HEK293T (cell line): ENCODE results near the gene FBXL7.

Experiments
- BHLHE40 ChIP-seq: fragments of 450-650 bp; IDR thresholded peaks from 2 replicates; pipeline ENCODE4 v1.6.1; 2016; ENCODE audit warnings: mild to moderate bottlenecking, moderate library complexity, borderline replicate concordance
- ELF4 ChIP-seq: fragments of 450-650 bp; IDR thresholded peaks from 2 replicates; pipeline ENCODE4 v1.6.1; 2017; ENCODE audit warnings: antibody characterized with exemption
- FOXA1 ChIP-seq: fragments of 450-650 bp; IDR thresholded peaks from 2 replicates; pipeline ENCODE4 v1.6.1; 2016; ENCODE audit warnings: mild to moderate bottlenecking
- FOXK2 ChIP-seq: fragments of 450-650 bp; IDR thresholded peaks from 2 replicates; pipeline ENCODE4 v1.6.1; 2016; ENCODE audit warnings: mild to moderate bottlenecking
- FOXM1 ChIP-seq: fragments of 450-650 bp; IDR thresholded peaks from 2 replicates; pipeline ENCODE4 v1.6.1; 2017; ENCODE audit warnings: mild to moderate bottlenecking, borderline replicate concordance
- HDGF ChIP-seq: fragments of 450-650 bp; IDR thresholded peaks from 2 replicates; pipeline ENCODE4 v1.6.1; 2017; ENCODE audit warnings: antibody characterized with exemption, borderline replicate concordance
- PKNOX1 ChIP-seq: fragments of 450-650 bp; IDR thresholded peaks from 2 replicates; pipeline ENCODE4 v1.6.1; 2016
- SP1 ChIP-seq: fragments of 450-650 bp; IDR thresholded peaks from 2 replicates; pipeline ENCODE4 v1.6.1; 2017
- SUZ12 ChIP-seq: fragments of 450-650 bp; IDR thresholded peaks from 2 replicates; pipeline ENCODE4 v1.6.1; 2016; ENCODE audit warnings: mild to moderate bottlenecking
- TARDBP ChIP-seq: fragments of 450-650 bp; IDR thresholded peaks from 2 replicates; pipeline ENCODE4 v1.6.1; 2016

GRCh38 chr5:15864536-15865215 is 364.7 kb downstream of the FBXL7 start:
- no peak for TF ChIP-seq BHLHE40
- no peak for TF ChIP-seq ELF4
- TF ChIP-seq PKNOX1 = no peak
- no peak for TF ChIP-seq SUZ12
- no peak for TF ChIP-seq TARDBP
- TF ChIP-seq FOXK2 = no peak
- TF ChIP-seq SP1 = no peak
- TF ChIP-seq HDGF = no peak
- TF ChIP-seq FOXA1 = no peak
- no peak for TF ChIP-seq FOXM1
